Panc1 (cell line): ENCODE data around the gene UROC1. TPM values are rescaled to one million over a fixed set of nuclear protein-coding genes. Genes with fewer than 3 reads are reported as not detected.

Experiments used
- ATAC-seq: fragments of 200-7000 bp; cut with Tn5 transposase; 2 replicates; pipeline ENCODE4 v1.9.1; 2020; ENCODE audit warnings: mild to moderate bottlenecking, moderate library complexity
- BruUV-seq: library from RNA; stranded (reverse); fragments of 400-500 nt; replicated peaks from 2 replicates; lab custom pipeline; 2021; lab: Mats Ljungman, UMichigan
- CTCF ChIA-PET: fragments of 300-600 bp; sonication (Branson Sonifier 250); formaldehyde crosslinking; loops from one replicate; lab custom pipeline; 2022; ENCODE audit warnings: antibody characterized with exemption; lab: Charles Lee
- POLR2A ChIA-PET: fragments of 300-600 bp; sonication (Branson Sonifier 250); formaldehyde crosslinking; loops from one replicate; lab custom pipeline; 2022; ENCODE audit warnings: antibody characterized with exemption; lab: Charles Lee
- DNase-seq: peaks from one replicate; pipeline ENCODE4 v3.0.0-alpha.2; 2010; ENCODE audit warnings: low read depth, low spot score
- H3K27ac ChIP-seq: 2 replicates; pipeline ENCODE4 v1.5.1; 2011; ENCODE audit warnings: mild to moderate bottlenecking, low read length, inconsistent platforms
- H3K27me3 ChIP-seq: fragments of 200-500 bp; sonication (Bioruptor generic); 2 replicates; pipeline ENCODE4 v1.6.0; 2014; ENCODE audit warnings: low read length, inconsistent platforms; ENCODE audit not compliant: control insufficient read depth, insufficient read depth
- H3K36me3 ChIP-seq: fragments of 200-500 bp; sonication (Bioruptor generic); 2 replicates; pipeline ENCODE4 v1.5.1; 2014; ENCODE audit warnings: inconsistent platforms, mild to moderate bottlenecking, low read length, moderate library complexity; ENCODE audit not compliant: control insufficient read depth, insufficient read depth
- H3K4me1 ChIP-seq: 2 replicates; pipeline ENCODE4 v1.5.1; 2011; ENCODE audit warnings: inconsistent platforms, mild to moderate bottlenecking, low read length, moderate library complexity; ENCODE audit not compliant: control insufficient read depth, insufficient read depth
- H3K4me3 ChIP-seq, 2 experiments: 2 replicates each; pipeline ENCODE4 v1.5.1; 2011 to 2012; ENCODE audit warnings: low read depth in 2 of 2, low read length in 2 of 2, mild to moderate bottlenecking in 2 of 2, inconsistent platforms in 1 of 2, moderate library complexity in 1 of 2
- H3K9me3 ChIP-seq: fragments of 200-500 bp; sonication (Bioruptor generic); 2 replicates; pipeline ENCODE4 v1.5.1; 2014; ENCODE audit warnings: low read depth, mild to moderate bottlenecking, inconsistent platforms, low read length, moderate library complexity; ENCODE audit not compliant: control insufficient read depth, insufficient read depth
- POLR2AphosphoS5 ChIP-seq: IDR thresholded peaks from 2 replicates; pipeline ENCODE4 v1.6.1; 2012; ENCODE audit warnings: mild to moderate bottlenecking, low read depth, low read length, moderate library complexity
- SIN3A ChIP-seq: IDR thresholded peaks from 2 replicates; pipeline ENCODE4 v1.6.1; 2012; ENCODE audit warnings: low read depth, mild to moderate bottlenecking, low read length, moderate library complexity, borderline replicate concordance; ENCODE audit not compliant: insufficient read depth
- TCF7L2 ChIP-seq: IDR thresholded peaks from 2 replicates; pipeline ENCODE4 v1.6.1; 2011; ENCODE audit warnings: mild to moderate bottlenecking, low read depth, low read length, inconsistent platforms
- in situ Hi-C: cut with HindIII; loops from 2 replicates; pipeline ENCODE4 v1.10.0; 2016; ENCODE audit warnings: low sequenced_read_pairs, low pct_unique_long_range_greater_than_20kb
- intact Hi-C: fragments of 100-400 bp; cut with micrococcal nuclease; formaldehyde crosslinking; loops from one replicate; pipeline ENCODE4 v1.10.0; 2022; ENCODE audit not compliant: unreplicated experiment
- total RNA-seq: library from RNA; stranded (reverse); gene quantifications from one replicate; pipeline ENCODE4 v1.2.1, GENCODE V29; 2021; ENCODE audit not compliant: unreplicated experiment
- TF ChIP-seq, protein P1 (sequence below), 2 experiments: IDR thresholded peaks; 2 replicates each; pipeline ENCODE4 v1.6.1; 2011 to 2012; ENCODE audit warnings: low read depth in 2 of 2, control low read depth in 1 of 2, low read length in 1 of 2, mild to moderate bottlenecking in 1 of 2, moderate library complexity in 1 of 2; ENCODE audit not compliant: insufficient read depth in 1 of 2
- TF ChIP-seq, protein P2 (sequence below): fragments of 450-650 bp; IDR thresholded peaks from 2 replicates; pipeline ENCODE4 v1.5.1; 2017; ENCODE audit warnings: mild to moderate bottlenecking

Gene UROC1
- total RNA-seq, 1 experiment from 2014 or later, result not detected

DNA sequence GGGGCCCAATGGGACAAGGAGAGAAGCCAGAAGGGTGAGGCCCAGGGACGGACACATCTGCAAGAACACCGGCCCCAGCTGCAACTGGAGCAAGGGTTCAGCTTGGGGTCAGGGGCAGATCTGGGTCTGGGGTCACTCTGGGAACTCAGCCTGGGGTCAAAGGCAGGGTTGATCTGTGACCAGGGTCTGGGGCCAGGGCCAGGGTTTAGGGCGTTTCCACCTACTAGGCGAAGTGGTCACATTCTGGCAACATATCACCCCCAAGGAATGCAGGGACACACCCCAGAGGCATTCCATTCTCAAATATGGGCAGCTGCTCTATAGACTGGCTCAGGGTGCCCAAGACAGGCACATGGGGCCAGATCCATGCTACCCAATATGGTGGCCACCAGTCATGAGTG is 9.0 kb downstream of the UROC1 start:
- TF ChIP-seq, protein P1, sequence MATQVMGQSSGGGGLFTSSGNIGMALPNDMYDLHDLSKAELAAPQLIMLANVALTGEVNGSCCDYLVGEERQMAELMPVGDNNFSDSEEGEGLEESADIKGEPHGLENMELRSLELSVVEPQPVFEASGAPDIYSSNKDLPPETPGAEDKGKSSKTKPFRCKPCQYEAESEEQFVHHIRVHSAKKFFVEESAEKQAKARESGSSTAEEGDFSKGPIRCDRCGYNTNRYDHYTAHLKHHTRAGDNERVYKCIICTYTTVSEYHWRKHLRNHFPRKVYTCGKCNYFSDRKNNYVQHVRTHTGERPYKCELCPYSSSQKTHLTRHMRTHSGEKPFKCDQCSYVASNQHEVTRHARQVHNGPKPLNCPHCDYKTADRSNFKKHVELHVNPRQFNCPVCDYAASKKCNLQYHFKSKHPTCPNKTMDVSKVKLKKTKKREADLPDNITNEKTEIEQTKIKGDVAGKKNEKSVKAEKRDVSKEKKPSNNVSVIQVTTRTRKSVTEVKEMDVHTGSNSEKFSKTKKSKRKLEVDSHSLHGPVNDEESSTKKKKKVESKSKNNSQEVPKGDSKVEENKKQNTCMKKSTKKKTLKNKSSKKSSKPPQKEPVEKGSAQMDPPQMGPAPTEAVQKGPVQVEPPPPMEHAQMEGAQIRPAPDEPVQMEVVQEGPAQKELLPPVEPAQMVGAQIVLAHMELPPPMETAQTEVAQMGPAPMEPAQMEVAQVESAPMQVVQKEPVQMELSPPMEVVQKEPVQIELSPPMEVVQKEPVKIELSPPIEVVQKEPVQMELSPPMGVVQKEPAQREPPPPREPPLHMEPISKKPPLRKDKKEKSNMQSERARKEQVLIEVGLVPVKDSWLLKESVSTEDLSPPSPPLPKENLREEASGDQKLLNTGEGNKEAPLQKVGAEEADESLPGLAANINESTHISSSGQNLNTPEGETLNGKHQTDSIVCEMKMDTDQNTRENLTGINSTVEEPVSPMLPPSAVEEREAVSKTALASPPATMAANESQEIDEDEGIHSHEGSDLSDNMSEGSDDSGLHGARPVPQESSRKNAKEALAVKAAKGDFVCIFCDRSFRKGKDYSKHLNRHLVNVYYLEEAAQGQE (IDR thresholded peaks at IDR 0.05; ENCODE audit: insufficient read depth in 1 of 2, low read depth in 2 of 2, low read length in 1 of 2), result no peak
- no peak for TF ChIP-seq POLR2AphosphoS5
- no peak for TF ChIP-seq SIN3A
- TF ChIP-seq, protein P2, sequence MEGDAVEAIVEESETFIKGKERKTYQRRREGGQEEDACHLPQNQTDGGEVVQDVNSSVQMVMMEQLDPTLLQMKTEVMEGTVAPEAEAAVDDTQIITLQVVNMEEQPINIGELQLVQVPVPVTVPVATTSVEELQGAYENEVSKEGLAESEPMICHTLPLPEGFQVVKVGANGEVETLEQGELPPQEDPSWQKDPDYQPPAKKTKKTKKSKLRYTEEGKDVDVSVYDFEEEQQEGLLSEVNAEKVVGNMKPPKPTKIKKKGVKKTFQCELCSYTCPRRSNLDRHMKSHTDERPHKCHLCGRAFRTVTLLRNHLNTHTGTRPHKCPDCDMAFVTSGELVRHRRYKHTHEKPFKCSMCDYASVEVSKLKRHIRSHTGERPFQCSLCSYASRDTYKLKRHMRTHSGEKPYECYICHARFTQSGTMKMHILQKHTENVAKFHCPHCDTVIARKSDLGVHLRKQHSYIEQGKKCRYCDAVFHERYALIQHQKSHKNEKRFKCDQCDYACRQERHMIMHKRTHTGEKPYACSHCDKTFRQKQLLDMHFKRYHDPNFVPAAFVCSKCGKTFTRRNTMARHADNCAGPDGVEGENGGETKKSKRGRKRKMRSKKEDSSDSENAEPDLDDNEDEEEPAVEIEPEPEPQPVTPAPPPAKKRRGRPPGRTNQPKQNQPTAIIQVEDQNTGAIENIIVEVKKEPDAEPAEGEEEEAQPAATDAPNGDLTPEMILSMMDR, result no peak
- no peak for TF ChIP-seq TCF7L2
- H3K27ac ChIP-seq, result no peak overlapping the region

DNA sequence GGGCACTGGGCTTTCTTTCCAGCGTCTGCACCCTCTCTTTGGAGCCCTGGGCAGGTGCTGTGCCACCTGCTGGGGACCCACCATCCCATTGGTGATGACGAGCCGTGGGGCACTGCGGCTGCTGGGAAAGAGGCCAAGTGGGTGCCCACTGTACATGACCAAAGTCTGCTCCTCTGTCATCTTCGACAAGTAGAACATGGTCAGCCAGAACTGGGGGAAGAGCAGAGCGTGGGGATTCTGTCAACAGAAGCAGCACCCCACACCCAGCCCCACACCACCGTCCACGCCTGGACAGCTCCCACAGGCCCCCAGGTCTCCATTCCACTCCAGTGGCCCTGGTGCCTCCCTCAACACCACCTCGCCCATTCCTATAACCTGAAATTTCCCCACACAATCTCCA is 9.7 kb downstream of the UROC1 start:
- ChIA-PET CTCF (no interaction called here), POLR2A (no interaction called here)
- peaks cover 10% of the 10 kb centered on the region for H3K27me3 ChIP-seq
- H3K27ac ChIP-seq, result no peak overlapping the region
- intact Hi-C loops, result no loop called here
- BruUV-seq, result no TSS peak
- in situ Hi-C loops, result no loop called here
- H3K9me3 ChIP-seq, result no peaks in the 10 kb centered on the region
- no peaks in the 10 kb centered on the region for H3K4me1 ChIP-seq
- DNase-seq (no peak), ATAC-seq (no peak)
- H3K36me3 ChIP-seq, result no peaks in the 10 kb centered on the region
- H3K4me3 ChIP-seq, result no peak overlapping the region
- TF ChIP-seq, protein P2, result no peak
- TF ChIP-seq POLR2AphosphoS5, result no peak
- TF ChIP-seq, protein P1 (IDR thresholded peaks at IDR 0.05; ENCODE audit: insufficient read depth in 1 of 2, low read depth in 2 of 2, low read length in 1 of 2), result no peak
- TF ChIP-seq SIN3A, result no peak
- TF ChIP-seq TCF7L2, result no peak

More for the DNA sequence above, 9.0 kb downstream of the UROC1 start:
- intact Hi-C loops, result no loop called here
- CTCF ChIA-PET, result no interaction called here
- no peak for ATAC-seq
- no peaks in the 10 kb centered on the region for H3K36me3 ChIP-seq
- H3K4me3 ChIP-seq, result no peak overlapping the region
- no peaks in the 10 kb centered on the region for H3K9me3 ChIP-seq
- DNase-seq, result no peak
- peaks cover 10% of the 10 kb centered on the region for H3K27me3 ChIP-seq
- POLR2A ChIA-PET, result no interaction called here
- in situ Hi-C loops, result no loop called here
- no peaks in the 10 kb centered on the region for H3K4me1 ChIP-seq
- no TSS peak for BruUV-seq
